GM19372 (cell line): ENCODE measurements around the gene SORBS1.
A peak's percentile ranks its signal among the peaks of the same experiment; 100 is the strongest.

ENCODE experiments used
- ATAC-seq: cut with Tn5 transposase; IDR thresholded peaks from one replicate; pipeline ENCODE4 v1.9.1; 2021; ENCODE audit warnings: mild to moderate bottlenecking, low read depth, moderate library complexity; ENCODE audit not compliant: unreplicated experiment

The SORBS1 gene

GRCh38 chr10:95561177-95561863 is at the start of gene SORBS1:
Gene SORBS1, minus strand, starts transcription at chr10:95561371. Its CDS starts 120,236 bp downstream, at chr10:95441135.
- ATAC-seq = peak; percentile 100

GRCh38 chr10:95610727-95611126 is 49.6 kb upstream of the SORBS1 start:
- ATAC-seq = no peak

GRCh38 chr10:95606922-95607321 is 45.8 kb upstream of the SORBS1 start:
- ATAC-seq = no peak

GRCh38 chr10:95605163-95605562 is 44.0 kb upstream of the SORBS1 start:
- ATAC-seq = no peak

- ATAC-seq = no peak
Measured at GRCh38 chr10:95604630-95605029, 43.5 kb upstream of the SORBS1 start.

GRCh38 chr10:95602382-95602781 is 41.2 kb upstream of the SORBS1 start:
- no peak for ATAC-seq

- no peak for ATAC-seq
Measured at GRCh38 chr10:95601116-95601719, 40.0 kb upstream of the SORBS1 start.

- no peak for ATAC-seq
Measured at GRCh38 chr10:95600158-95600557, 39.0 kb upstream of the SORBS1 start.

- ATAC-seq = no peak
Measured at GRCh38 chr10:95597788-95598187, 36.6 kb upstream of the SORBS1 start.

- ATAC-seq = no peak
Measured at GRCh38 chr10:95588025-95588424, 26.9 kb upstream of the SORBS1 start.

GRCh38 chr10:95579835-95580535 is 18.8 kb upstream of the SORBS1 start:
- no peak for ATAC-seq

GRCh38 chr10:95579292-95579691 is 18.1 kb upstream of the SORBS1 start:
- ATAC-seq = no peak

- ATAC-seq = no peak
Measured at GRCh38 chr10:95578619-95579018, 17.4 kb upstream of the SORBS1 start.

GRCh38 chr10:95574649-95575365 is 13.6 kb upstream of the SORBS1 start:
- no peak for ATAC-seq

- no peak for ATAC-seq
Measured at GRCh38 chr10:95573964-95574604, 12.9 kb upstream of the SORBS1 start.

- no peak for ATAC-seq
Measured at GRCh38 chr10:95573527-95573926, 12.4 kb upstream of the SORBS1 start.

GRCh38 chr10:95572131-95572820 is 11.1 kb upstream of the SORBS1 start:
- no peak for ATAC-seq

- no peak for ATAC-seq
Measured at GRCh38 chr10:95571390-95571789, 10.2 kb upstream of the SORBS1 start.

- no peak for ATAC-seq
Measured at GRCh38 chr10:95569368-95569767, 8.2 kb upstream of the SORBS1 start.
